HEK293 (cell line): Measurements from ENCODE around the gene CLECL1.
"Not testable (repeated sequence)": the region's sequence is repeated elsewhere in the genome, so short reads cannot be mapped to it uniquely, and the experiment has no call there.

Experiments used
- CTCF ChIA-PET: fragments of 350-600 bp; formaldehyde crosslinking; extraction: SDS; loops from one replicate; lab custom pipeline; 2021; ENCODE audit warnings: antibody characterized with exemption; lab: Yijun Ruan, JAX
- POLR2A ChIA-PET: fragments of 300-600 bp; formaldehyde crosslinking; extraction: SDS; loops from one replicate; lab custom pipeline; 2020; ENCODE audit warnings: antibody characterized with exemption, inconsistent platforms; lab: Yijun Ruan, JAX
- H3K27ac ChIP-seq: fragments of 200-500 bp; sonication (Bioruptor generic); 2 replicates; pipeline ENCODE4 v1.5.1; 2014; ENCODE audit warnings: low read depth, low read length, control low read depth, inconsistent platforms; ENCODE audit errors: extremely low read depth
- H3K36me3 ChIP-seq, 2 experiments: fragments of 200-500 bp in 1 of 2; sonication (Bioruptor generic) in 1 of 2; 1 replicate in 1 of 2; 2 replicates in 1 of 2; pipeline ENCODE4 v1.5.1; 2014 to 2017; ENCODE audit warnings: inconsistent platforms in 2 of 2, low read length in 2 of 2; ENCODE audit not compliant: control insufficient read depth in 2 of 2, insufficient read depth in 1 of 2
- H3K4me1 ChIP-seq: fragments of 200-500 bp; sonication (Bioruptor generic); 2 replicates; pipeline ENCODE4 v1.5.1; 2014; ENCODE audit warnings: mild to moderate bottlenecking, low read length, inconsistent platforms; ENCODE audit not compliant: control insufficient read depth, insufficient read depth
- H3K4me3 ChIP-seq: 2 replicates; pipeline ENCODE4 v1.5.1; 2011; ENCODE audit warnings: low read depth, mild to moderate bottlenecking, control low read depth, low read length, moderate library complexity
- H3K9me3 ChIP-seq: fragments of 200-500 bp; sonication (Bioruptor generic); 2 replicates; pipeline ENCODE4 v1.5.1; 2014; ENCODE audit warnings: low read depth, low read length, inconsistent platforms; ENCODE audit not compliant: control insufficient read depth, insufficient read depth
- KLF1 ChIP-seq: fragments of 450-650 bp; formaldehyde crosslinking; IDR thresholded peaks from 2 replicates; pipeline ENCODE4 v1.5.1; 2016; ENCODE audit warnings: missing biosample characterization, missing genetic modification characterization
- SCRT1 ChIP-seq: fragments of 450-650 bp; formaldehyde crosslinking; IDR thresholded peaks from 2 replicates; pipeline ENCODE4 v1.5.1; 2016; ENCODE audit warnings: missing biosample characterization, missing genetic modification characterization, borderline replicate concordance
- SCRT2 ChIP-seq: fragments of 450-650 bp; formaldehyde crosslinking; IDR thresholded peaks from 2 replicates; pipeline ENCODE4 v1.5.1; 2016; ENCODE audit warnings: missing biosample characterization, missing genetic modification characterization
- ZFP3 ChIP-seq: fragments of 450-650 bp; formaldehyde crosslinking; IDR thresholded peaks from 2 replicates; pipeline ENCODE4 v1.5.1; 2016; ENCODE audit warnings: low read depth, missing biosample characterization, missing genetic modification characterization
- ZNF146 ChIP-seq: fragments of 450-650 bp; formaldehyde crosslinking; IDR thresholded peaks from 2 replicates; pipeline ENCODE4 v1.5.1; 2016; ENCODE audit warnings: missing biosample characterization, missing genetic modification characterization
- ZNF843 ChIP-seq: fragments of 450-650 bp; formaldehyde crosslinking; IDR thresholded peaks from 2 replicates; pipeline ENCODE4 v1.5.1; 2016; ENCODE audit warnings: missing biosample characterization, missing genetic modification characterization
- TF ChIP-seq, protein P1 (sequence below): fragments of 450-650 bp; formaldehyde crosslinking; IDR thresholded peaks from 2 replicates; pipeline ENCODE4 v1.5.1; 2016; ENCODE audit warnings: missing biosample characterization, missing genetic modification characterization, low read depth
- TF ChIP-seq, protein P2 (sequence below): fragments of 450-650 bp; formaldehyde crosslinking; optimal IDR thresholded peaks from 2 replicates; pipeline ENCODE3; 2016; ENCODE audit warnings: missing biosample characterization, mild to moderate bottlenecking, missing genetic modification characterization

CLECL1 gene

DNA sequence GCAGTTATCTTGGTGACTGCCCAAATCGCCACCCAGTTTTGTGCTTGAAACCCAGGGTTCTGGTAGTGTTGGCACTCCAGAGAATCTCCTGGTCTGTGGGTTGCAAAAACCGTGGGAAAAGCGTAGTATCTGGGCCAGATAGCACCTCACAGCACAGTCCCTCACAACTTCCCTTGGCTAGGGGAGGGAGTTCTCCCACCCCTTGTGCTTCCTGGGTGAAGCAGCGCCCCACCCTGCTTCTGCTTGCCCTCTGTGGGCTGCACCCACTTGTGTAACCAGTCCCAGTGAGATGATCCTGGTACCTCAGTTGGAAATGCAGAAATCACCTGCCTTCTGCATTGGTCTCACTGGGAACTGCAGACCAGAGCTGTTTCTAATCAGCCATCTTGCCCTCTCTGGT, 47.0 kb downstream of the CLECL1 start (continued):
- TF ChIP-seq, protein P1, sequence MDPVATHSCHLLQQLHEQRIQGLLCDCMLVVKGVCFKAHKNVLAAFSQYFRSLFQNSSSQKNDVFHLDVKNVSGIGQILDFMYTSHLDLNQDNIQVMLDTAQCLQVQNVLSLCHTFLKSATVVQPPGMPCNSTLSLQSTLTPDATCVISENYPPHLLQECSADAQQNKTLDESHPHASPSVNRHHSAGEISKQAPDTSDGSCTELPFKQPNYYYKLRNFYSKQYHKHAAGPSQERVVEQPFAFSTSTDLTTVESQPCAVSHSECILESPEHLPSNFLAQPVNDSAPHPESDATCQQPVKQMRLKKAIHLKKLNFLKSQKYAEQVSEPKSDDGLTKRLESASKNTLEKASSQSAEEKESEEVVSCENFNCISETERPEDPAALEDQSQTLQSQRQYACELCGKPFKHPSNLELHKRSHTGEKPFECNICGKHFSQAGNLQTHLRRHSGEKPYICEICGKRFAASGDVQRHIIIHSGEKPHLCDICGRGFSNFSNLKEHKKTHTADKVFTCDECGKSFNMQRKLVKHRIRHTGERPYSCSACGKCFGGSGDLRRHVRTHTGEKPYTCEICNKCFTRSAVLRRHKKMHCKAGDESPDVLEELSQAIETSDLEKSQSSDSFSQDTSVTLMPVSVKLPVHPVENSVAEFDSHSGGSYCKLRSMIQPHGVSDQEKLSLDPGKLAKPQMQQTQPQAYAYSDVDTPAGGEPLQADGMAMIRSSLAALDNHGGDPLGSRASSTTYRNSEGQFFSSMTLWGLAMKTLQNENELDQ = no peak
- TF ChIP-seq ZNF843 = no peak
- no peak for TF ChIP-seq SCRT2 (tag by site-specific recombination)
- TF ChIP-seq, protein P2, sequence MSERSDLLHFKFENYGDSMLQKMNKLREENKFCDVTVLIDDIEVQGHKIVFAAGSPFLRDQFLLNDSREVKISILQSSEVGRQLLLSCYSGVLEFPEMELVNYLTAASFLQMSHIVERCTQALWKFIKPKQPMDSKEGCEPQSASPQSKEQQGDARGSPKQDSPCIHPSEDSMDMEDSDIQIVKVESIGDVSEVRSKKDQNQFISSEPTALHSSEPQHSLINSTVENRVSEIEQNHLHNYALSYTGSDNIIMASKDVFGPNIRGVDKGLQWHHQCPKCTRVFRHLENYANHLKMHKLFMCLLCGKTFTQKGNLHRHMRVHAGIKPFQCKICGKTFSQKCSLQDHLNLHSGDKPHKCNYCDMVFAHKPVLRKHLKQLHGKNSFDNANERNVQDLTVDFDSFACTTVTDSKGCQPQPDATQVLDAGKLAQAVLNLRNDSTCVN = no peak
- TF ChIP-seq, all 188 proteins: peak for 0

DNA sequence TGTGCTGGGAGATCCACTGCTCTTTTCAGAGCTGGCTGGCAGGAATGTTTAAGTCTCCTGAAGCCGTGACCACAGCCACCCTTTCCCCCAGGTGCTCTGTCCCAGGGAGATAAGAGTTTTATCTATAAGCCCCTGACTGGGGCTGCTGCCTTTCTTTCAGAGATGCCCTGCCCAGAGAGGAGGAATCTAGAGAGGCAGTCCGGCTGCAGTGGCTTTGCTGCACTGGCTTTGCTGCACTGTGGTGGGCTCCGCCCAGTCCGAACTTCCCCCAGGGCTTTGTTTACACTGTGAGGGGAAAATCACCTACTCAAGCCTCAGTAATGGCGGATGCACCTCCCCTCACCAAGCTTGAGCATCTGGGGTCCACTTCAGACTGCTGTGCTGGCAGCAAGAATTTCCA, 47.5 kb downstream of the CLECL1 start:
- H3K9me3 ChIP-seq, POLR2A ChIA-PET, H3K4me3 ChIP-seq, H3K27ac ChIP-seq, H3K4me1 ChIP-seq: not testable (repeated sequence)
- CTCF ChIA-PET = interaction anchor here (1.0 kb wide), 1 partner anchor 23 kb away, joined by 4 read pairs; no protein-coding TSS in a partner anchor
- peaks cover 7 to 37% of the 10 kb centered on the region in 2 experiments; a peak in 2 of 3 replicates for H3K36me3 ChIP-seq

DNA sequence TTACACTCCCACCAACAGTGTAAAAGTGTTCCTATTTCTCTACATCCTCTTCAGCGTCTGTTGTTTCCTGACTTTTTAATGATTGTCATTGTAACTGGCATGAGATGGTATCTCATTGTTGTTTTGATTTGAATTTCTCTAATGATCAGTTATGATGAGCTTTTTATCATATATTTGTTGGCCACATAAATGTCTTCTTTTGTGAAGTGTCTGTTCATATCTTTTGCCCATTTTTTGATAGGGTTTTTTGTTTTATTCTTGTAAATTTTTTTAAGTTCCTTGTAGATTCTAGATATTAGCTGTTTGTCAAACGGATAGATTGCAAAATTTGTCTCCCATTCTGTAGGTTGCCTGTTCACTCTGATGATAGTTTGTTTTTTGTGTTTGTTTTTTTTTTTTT, 49.9 kb downstream of the CLECL1 start:
- H3K4me1 ChIP-seq, H3K9me3 ChIP-seq, H3K27ac ChIP-seq, H3K4me3 ChIP-seq: not testable (repeated sequence)
- H3K36me3 ChIP-seq = peaks cover 1 to 24% of the 10 kb centered on the region in 2 experiments; a peak in 2 of 3 replicates
- ChIA-PET POLR2A (interaction anchor here (0.7 to 0.8 kb wide), 2 partner anchors 35 to 772 kb away, joined by 4 to 5 read pairs; no protein-coding TSS in a partner anchor), CTCF (interaction anchor here (1.3 to 1.6 kb wide), 2 partner anchors 25 to 48 kb away, joined by 3 to 4 read pairs; no protein-coding TSS in a partner anchor)

DNA sequence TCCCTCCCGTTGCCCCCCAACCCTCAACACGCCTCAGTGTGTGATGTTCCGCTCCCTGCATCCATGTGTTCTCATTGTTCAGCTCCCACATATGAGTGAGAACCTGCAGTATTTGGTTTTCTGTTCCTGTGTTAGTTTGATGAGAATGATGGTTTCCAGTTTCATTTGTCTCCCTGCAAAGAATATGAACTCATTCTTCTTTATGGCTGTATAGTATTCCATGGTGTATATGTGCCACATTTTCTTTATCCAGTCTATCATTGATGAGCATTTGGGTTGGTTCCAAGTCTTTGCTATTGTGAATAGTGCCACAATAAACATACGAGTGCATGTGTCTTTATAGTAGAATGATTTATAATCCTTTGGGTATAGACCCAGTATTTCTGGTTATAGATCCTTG, 50.4 kb downstream of the CLECL1 start:
- H3K4me3 ChIP-seq, H3K4me1 ChIP-seq, H3K27ac ChIP-seq, H3K9me3 ChIP-seq: not testable (repeated sequence)
- ChIA-PET CTCF (interaction anchor here (0.6 to 1.3 kb wide), 2 partner anchors 26 to 645 kb away, joined by 4 read pairs; no protein-coding TSS in a partner anchor), POLR2A (interaction anchor here (0.7 kb wide), 1 partner anchor 772 kb away, joined by 4 read pairs; no protein-coding TSS in a partner anchor)
- H3K36me3 ChIP-seq = peaks cover 0 to 21% of the 10 kb centered on the region in 2 experiments; a peak in 1 of 3 replicates
- TF ChIP-seq ZNF146 (tag by site-specific recombination) = peak; percentile 71

DNA sequence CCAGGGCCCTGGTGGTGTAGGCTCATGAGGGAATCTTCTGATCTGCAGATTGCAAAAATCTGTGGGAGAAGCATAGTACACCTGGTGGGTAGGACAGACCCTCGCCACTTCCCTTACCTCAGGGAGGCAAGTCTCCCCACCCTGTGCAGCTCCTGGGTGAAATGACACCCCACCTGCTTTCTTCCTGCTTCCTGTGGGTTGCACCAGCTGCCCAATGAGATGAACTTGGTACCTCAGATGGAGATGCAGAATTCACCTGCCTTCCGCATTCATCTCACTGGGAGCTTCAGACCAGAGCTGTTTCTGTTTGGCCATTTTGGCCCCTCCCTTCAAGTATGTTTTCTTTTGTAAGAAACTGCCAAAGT, 58.7 kb downstream of the CLECL1 start:
- CTCF ChIA-PET = no interaction called here
- Histone ChIP-seq H3K9me3 (no peaks in the 10 kb centered on the region), H3K4me3 (no peak overlapping the region), H3K36me3 (peaks cover 0 to 4% of the 10 kb centered on the region in 2 experiments; a peak in 1 of 3 replicates), H3K4me1 (peaks cover 5% of the 10 kb centered on the region; the same call in 1 of the 2 replicates), H3K27ac (no peak overlapping the region)
- POLR2A ChIA-PET = interaction anchor here (0.6 to 1.4 kb wide), 2 partner anchors 26 to 85 kb away, joined by 3 to 5 read pairs; no protein-coding TSS in a partner anchor
- no peak for TF ChIP-seq KLF1
- TF ChIP-seq ZFP3 (tag by site-specific recombination) = no peak
- TF ChIP-seq SCRT1 (tag by site-specific recombination) = no peak
- TF ChIP-seq, all 188 proteins: peak for 0
